Activated naive CD4-positive, alpha-beta T cell treated with anti-CD3 and anti-CD28 coated beads, Interleukin-2, amount 50 U/mL, for 72 hours (primary cell): ENCODE measurements around the gene CSRP3. TPM values are rescaled to one million over a fixed set of nuclear protein-coding genes. Genes with fewer than 3 reads are reported as not detected.

ENCODE experiments used
- ATAC-seq, 2 donors: fragments of 150-1000 bp; cut with Tn5 transposase; 2 replicates each; pipeline ENCODE4 v1.10.0; 2021; ENCODE audit warnings: mild to moderate bottlenecking in 2 of 2, moderate library complexity in 2 of 2
- DNase-seq, 2 donors: peaks; one replicate each; pipeline ENCODE4 v3.0.0; 2021 to 2022; ENCODE audit warnings: low spot score in 2 of 2
- H3K27ac Mint-ChIP-seq, 2 donors: one replicate each; pipeline ENCODE4 v1.8.0; 2022; ENCODE audit warnings: mild to moderate bottlenecking in 2 of 2, mixed read lengths in 2 of 2
- H3K36me3 Mint-ChIP-seq, 2 donors: one replicate each; pipeline ENCODE4 v1.8.0; 2022; ENCODE audit warnings: mixed read lengths in 2 of 2
- H3K9me3 Mint-ChIP-seq, 2 donors: one replicate each; pipeline ENCODE4 v1.8.0; 2022; ENCODE audit warnings: mixed read lengths in 2 of 2
- total RNA-seq, 2 donors: library from RNA; stranded (reverse); gene quantifications; one replicate each; pipeline ENCODE4 v1.2.3, GENCODE V29; 2022

The CSRP3 gene
- total RNA-seq, 2 donors from 2014 or later: not detected

GRCh38 chr11:19200410-19201201, 1.2 kb downstream of the CSRP3 start:
- DNase-seq (no peak), ATAC-seq (no peak)
- Mint-ChIP-seq H3K36me3 (no peaks in the 10 kb centered on the region), H3K27ac (no peak overlapping the region), H3K9me3 (no peaks in the 10 kb centered on the region)

DNA sequence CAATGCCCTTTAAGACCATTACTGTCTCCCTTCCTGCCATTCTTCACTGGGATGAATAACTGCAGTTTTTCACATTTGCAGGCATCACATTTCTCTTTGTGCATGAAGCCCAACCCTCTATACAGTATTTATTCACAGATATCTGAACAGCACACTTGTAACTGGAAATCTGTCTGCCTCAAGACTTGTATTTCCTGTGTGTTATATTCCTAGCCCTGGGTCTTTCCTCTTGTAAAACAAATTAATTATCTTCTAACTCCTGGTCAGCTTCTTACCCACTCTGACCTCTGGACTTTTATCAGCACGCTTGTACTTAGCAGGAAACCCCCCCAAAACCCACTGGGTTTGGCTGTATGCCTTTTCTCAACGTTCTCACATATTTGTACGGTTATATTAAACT, 2.0 kb downstream of the CSRP3 start:
- DNase-seq (no peak), ATAC-seq (no peak)
- H3K36me3 Mint-ChIP-seq: no peaks in the 10 kb centered on the region
- no peak overlapping the region for H3K27ac Mint-ChIP-seq
- no peaks in the 10 kb centered on the region for H3K9me3 Mint-ChIP-seq

DNA sequence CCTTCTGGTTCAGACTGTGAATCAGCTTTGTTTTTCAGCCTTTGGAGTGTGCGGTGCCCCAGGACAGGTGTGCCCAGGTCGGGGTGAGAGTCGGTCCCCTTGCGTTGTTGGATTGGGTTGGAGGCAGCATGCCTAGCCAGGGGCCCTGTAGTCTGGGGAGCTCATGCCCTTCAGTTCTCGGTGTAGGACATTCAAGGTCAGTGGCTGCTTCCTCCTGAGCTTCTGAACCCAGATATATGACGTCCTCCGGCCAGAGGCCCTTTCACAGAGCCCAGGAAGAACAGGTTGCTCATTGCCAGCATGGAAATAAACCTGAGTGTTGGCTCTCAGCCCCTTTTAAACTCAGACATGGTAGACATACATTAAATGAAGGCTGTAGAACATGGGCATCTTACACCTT, 2.7 kb downstream of the CSRP3 start:
- DNase-seq: no peak
- Mint-ChIP-seq H3K36me3 (no peaks in the 10 kb centered on the region), H3K9me3 (no peaks in the 10 kb centered on the region), H3K27ac (no peak overlapping the region)
- no peak for ATAC-seq

DNA sequence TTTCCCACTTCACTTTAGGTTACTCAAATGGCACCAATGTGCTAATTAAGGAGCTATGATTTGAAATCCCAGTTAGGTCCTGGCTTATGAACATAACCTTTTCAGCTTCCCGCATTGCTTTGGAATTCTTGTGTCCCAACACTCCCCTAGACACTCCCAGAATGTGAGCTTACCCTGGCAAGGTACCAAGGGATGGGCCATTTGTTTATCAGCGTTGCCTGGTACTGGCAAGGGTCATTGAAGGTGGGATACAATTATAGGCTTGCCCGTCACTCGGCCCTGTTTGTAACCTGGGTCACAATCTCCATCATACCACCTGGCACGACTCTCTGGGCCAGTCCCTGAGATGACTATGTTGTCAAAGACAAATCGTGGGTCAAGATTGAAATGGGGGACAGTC, 5.4 kb downstream of the CSRP3 start:
- ATAC-seq (no peak), DNase-seq (no peak)
- H3K9me3 Mint-ChIP-seq: no peaks in the 10 kb centered on the region
- no peak overlapping the region for H3K27ac Mint-ChIP-seq
- H3K36me3 Mint-ChIP-seq: no peaks in the 10 kb centered on the region

- Mint-ChIP-seq H3K36me3 (no peaks in the 10 kb centered on the region), H3K27ac (no peak overlapping the region), H3K9me3 (no peaks in the 10 kb centered on the region)
- ATAC-seq: no peak
- no peak for DNase-seq
These were observed 7.0 kb downstream of the CSRP3 start for GRCh38 chr11:19194620-19195308.

GRCh38 chr11:19193916-19194315, 7.9 kb downstream of the CSRP3 start:
- ATAC-seq (no peak), DNase-seq (no peak)
- Mint-ChIP-seq H3K9me3 (no peaks in the 10 kb centered on the region), H3K36me3 (no peaks in the 10 kb centered on the region), H3K27ac (no peak overlapping the region)

DNA sequence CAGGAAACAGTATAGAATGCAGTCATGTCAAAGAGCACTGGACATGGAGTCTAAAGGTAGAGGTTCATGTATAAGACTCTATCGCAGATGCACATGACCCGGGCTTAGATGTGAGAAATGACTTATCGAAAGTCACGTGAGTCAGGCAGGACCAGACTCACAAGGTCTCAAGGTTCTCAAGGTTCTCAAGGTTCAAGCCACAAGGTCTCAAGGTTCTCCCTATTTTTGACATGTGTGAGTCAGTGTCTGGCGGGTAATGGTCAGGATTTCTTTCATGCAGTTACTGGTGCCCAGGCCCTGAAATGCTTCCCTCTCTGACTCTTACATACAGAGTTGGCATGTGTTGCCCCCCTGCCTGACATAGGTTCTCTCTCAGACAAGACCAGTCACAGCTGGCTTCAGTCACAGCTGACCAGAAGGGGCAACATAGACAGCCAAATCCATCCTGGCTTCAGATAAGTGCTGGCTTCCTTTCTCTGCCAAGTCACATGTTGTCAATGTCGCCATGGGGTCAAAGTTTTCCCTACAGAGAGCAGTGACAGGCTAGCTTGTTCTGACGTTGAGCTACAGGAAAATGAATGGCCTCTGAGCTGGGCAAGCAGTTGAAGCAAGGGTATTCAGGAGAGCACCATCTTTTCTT, 10.1 kb downstream of the CSRP3 start:
- Mint-ChIP-seq H3K27ac (no peak overlapping the region), H3K36me3 (no peaks in the 10 kb centered on the region), H3K9me3 (no peaks in the 10 kb centered on the region)
- ATAC-seq: no peak
- DNase-seq: no peak

DNA sequence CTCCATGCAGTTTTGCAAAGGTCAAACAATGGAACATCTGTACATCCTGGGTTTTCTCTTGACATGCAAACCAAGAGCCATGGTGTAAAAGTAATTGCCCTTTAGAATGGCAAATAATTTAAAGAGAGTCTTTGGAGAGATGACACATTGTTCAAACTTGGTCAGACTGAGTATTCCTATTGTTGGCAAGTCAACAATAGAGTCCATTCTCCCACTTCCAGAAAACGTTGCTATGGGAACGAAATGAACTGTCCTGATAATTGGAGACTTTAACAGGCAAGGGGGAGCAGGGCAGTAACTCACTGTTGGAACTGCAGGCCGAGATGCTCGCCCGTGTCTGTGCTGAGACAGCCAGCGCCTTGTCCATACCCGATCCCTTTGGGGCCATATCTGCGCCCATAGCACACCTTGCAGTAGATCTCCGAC, 13.9 kb downstream of the CSRP3 start:
- Mint-ChIP-seq H3K27ac (no peak overlapping the region), H3K36me3 (no peaks in the 10 kb centered on the region), H3K9me3 (no peaks in the 10 kb centered on the region)
- DNase-seq (no peak), ATAC-seq (no peak)

- no peak overlapping the region for H3K27ac Mint-ChIP-seq
- no peak for DNase-seq
- H3K9me3 Mint-ChIP-seq: no peaks in the 10 kb centered on the region
- no peak for ATAC-seq
- H3K36me3 Mint-ChIP-seq: no peaks in the 10 kb centered on the region
These were observed 14.5 kb downstream of the CSRP3 start for GRCh38 chr11:19187114-19187832.

DNA sequence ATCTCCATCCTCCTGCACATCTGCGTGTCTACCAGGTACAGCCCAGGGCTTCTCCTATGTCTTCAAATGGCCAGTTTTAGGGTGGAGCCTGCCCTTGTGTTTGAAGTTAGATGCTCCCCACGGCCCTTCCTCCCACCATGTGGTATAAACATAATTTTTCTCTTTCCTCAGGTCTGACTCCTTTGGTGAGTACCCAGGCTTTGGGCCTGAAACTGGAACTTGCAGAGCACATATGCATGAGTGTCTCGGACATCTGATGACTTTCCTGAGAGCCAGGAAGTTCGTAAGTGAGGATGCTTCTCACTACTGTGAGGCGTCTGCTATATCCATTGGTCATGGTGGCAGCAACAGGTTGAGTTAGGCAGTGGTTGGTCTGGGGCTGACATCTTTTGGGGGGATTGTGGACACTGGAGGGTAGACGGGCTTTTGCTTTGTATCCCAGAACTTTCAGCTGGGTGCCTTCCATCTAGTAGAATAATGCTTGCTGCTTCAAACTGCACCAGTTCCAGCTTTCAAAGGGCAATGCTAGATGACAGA, 16.2 kb downstream of the CSRP3 start:
- H3K36me3 Mint-ChIP-seq: no peaks in the 10 kb centered on the region
- no peaks in the 10 kb centered on the region for H3K9me3 Mint-ChIP-seq
- DNase-seq (no peak), ATAC-seq (no peak)
- no peak overlapping the region for H3K27ac Mint-ChIP-seq

GRCh38 chr11:19185036-19185435, 16.7 kb downstream of the CSRP3 start:
- no peak for DNase-seq
- Mint-ChIP-seq H3K27ac (no peak overlapping the region), H3K36me3 (no peaks in the 10 kb centered on the region), H3K9me3 (no peaks in the 10 kb centered on the region)
- ATAC-seq: no peak

DNA sequence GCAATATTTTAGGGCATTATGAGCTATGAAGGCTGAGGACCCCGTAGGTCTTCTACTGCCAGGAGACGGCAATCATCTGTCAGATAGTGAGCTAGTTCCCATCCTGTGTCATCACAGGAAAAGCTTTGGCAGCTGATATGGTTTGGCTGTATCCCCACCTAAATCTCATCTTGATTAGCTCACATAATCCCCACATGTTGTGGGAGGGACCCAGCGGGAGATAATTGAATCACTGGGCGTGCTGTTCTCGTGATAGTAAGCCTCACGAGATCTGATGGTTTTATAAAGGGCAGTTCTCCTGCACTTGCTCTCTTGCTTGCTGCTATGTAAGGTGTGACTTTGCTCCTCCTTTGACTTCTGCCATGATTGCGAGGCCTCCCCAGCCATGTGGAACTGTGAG, 18.1 kb downstream of the CSRP3 start:
- ATAC-seq (no peak), DNase-seq (no peak)
- Mint-ChIP-seq H3K9me3 (peaks cover 0 to under 1% of the 10 kb centered on the region in 2 donors), H3K36me3 (peaks cover 0 to under 1% of the 10 kb centered on the region in 2 donors), H3K27ac (no peak overlapping the region)

DNA sequence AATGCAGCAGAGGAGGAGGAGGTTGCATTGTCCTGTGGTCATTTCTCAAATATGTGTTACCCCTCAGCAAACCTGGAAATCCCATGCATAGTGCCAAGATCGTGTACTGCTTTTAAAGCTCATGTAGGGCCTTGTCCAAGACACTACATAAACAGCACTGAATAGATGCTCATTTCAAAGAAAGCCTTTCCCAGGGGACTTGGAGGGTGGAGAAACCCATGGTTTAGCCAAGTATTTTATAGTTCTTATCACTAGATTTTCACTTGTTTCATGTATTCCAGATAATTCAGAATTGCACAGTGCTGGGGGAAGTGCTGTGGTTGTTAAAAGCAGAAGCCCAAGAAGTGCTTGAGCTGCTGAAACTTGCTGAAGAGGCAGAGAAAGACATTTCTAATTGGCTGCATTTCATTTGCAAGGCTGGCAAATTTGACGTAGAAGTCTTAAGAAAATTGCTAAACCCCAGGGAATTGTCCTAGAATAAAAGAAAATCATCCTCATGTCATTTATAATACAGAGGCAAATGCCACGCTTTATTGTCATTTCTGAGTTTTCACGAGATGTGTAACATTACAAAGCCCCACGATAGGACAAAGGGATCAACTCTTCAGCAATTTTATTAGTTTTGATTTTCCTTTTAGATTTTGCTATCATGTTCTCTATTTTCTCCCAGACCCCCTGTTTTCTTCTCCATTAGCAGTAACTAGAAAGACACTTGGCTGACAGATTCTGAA, 20.1 kb downstream of the CSRP3 start:
- peaks cover 0 to 8% of the 10 kb centered on the region in 2 donors for H3K36me3 Mint-ChIP-seq
- ATAC-seq (no peak), DNase-seq (no peak)
- H3K9me3 Mint-ChIP-seq: peaks cover 0 to 3% of the 10 kb centered on the region in 2 donors
- H3K27ac Mint-ChIP-seq: no peak overlapping the region

DNA sequence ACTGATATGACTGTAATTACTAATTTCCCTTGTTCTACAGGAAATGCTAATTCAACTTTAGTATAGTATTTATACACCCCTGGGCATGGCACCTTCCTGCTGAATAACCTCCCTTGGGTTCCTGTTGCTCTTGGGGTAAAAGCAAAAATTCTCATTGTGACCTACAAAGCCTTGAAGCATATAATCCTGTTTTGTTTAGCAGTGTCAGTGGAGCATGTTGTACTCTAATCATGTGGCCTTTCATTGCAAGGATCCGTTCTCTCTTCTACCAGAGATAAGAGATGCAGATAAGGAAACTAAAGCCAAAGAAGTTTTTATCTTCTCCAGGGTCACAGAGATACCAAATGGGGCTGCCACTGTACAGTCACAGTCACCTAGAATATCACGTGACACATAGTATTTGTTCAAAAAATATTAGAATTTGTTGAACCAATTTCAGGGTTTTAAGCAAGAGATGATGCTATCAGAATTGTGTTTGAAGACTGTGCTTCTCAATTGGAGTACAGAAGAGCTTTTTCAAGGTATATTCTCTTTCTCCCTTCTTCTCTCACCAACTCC, 25.1 kb downstream of the CSRP3 start:
- Mint-ChIP-seq H3K36me3 (peaks cover 21 to 34% of the 10 kb centered on the region in 2 donors), H3K27ac (no peak overlapping the region), H3K9me3 (peaks cover 0 to 3% of the 10 kb centered on the region in 2 donors)
- ATAC-seq (no peak), DNase-seq (no peak)

- Mint-ChIP-seq H3K9me3 (peaks cover 0 to 3% of the 10 kb centered on the region in 2 donors), H3K27ac (no peak overlapping the region), H3K36me3 (peaks cover 27 to 34% of the 10 kb centered on the region in 2 donors)
- ATAC-seq: no peak
- no peak for DNase-seq
These were observed 27.7 kb downstream of the CSRP3 start for GRCh38 chr11:19173964-19174638.
